Natural killer cell (primary cell): ENCODE results near the gene USP9X. TPM values are rescaled to one million over a fixed set of nuclear protein-coding genes. Genes with fewer than 3 reads are reported as not detected.

Experiments
- ATAC-seq, 3 donors: fragments of 150-1000 bp in 2 of 3; fragments of 200-7000 bp in 1 of 3; cut with Tn5 transposase; 1 replicate in 1 of 3; 2 replicates in 2 of 3; pipeline ENCODE4 v1.10.0; 2021; ENCODE audit warnings: mild to moderate bottlenecking in 2 of 3, moderate library complexity in 2 of 3
- DNase-seq, 2 donors: peaks; one replicate each; pipeline versions ENCODE4 v3.0.0 to v3.0.0-alpha.2; 2013 to 2021; ENCODE audit warnings: mixed read lengths in 1 of 2
- H3K27ac ChIP-seq: one replicate; pipeline ENCODE4 v1.5.1; 2013; ENCODE audit warnings: mild to moderate bottlenecking, low read length
- H3K27me3 ChIP-seq: one replicate; pipeline ENCODE4 v1.6.1; 2013; ENCODE audit warnings: low read length; ENCODE audit not compliant: control insufficient read depth, insufficient read depth
- H3K36me3 ChIP-seq: one replicate; pipeline ENCODE4 v1.6.1; 2013; ENCODE audit warnings: low read length; ENCODE audit not compliant: control insufficient read depth, insufficient read depth
- H3K4me1 ChIP-seq: one replicate; pipeline ENCODE4 v1.6.1; 2013; ENCODE audit warnings: low read length; ENCODE audit not compliant: control insufficient read depth, insufficient read depth
- H3K4me3 ChIP-seq: one replicate; pipeline ENCODE4 v1.5.1; 2013; ENCODE audit warnings: low read length
- H3K9me3 ChIP-seq: one replicate; pipeline ENCODE4 v1.6.1; 2013; ENCODE audit warnings: low read length; ENCODE audit not compliant: control insufficient read depth, insufficient read depth
- H3K27ac Mint-ChIP-seq, 2 donors: one replicate each; pipeline ENCODE4 v1.8.0; 2022; ENCODE audit warnings: mild to moderate bottlenecking in 2 of 2, mixed read lengths in 2 of 2, moderate library complexity in 1 of 2
- H3K27me3 Mint-ChIP-seq, 2 donors: one replicate each; pipeline ENCODE4 v1.8.0; 2022; ENCODE audit warnings: low read depth in 2 of 2, mixed read lengths in 2 of 2
- H3K36me3 Mint-ChIP-seq: one replicate; pipeline ENCODE4 v1.8.0; 2022; ENCODE audit warnings: mixed read lengths
- H3K4me1 Mint-ChIP-seq, 2 donors: one replicate each; pipeline ENCODE4 v1.8.0; 2022; ENCODE audit warnings: mixed read lengths in 2 of 2
- H3K4me3 Mint-ChIP-seq: one replicate; pipeline ENCODE4 v1.8.0; 2022; ENCODE audit warnings: mild to moderate bottlenecking, moderate library complexity, mixed read lengths
- H3K9me3 Mint-ChIP-seq, 2 donors: one replicate each; pipeline ENCODE4 v1.8.0; 2022; ENCODE audit warnings: mixed read lengths in 2 of 2
- CTCF ChIP-seq: fragments of 200-600 bp; IDR thresholded peaks from one replicate; pipeline ENCODE4 v1.8.0; 2022; ENCODE audit warnings: antibody characterized with exemption
- WGBS: methylation state at CpG from one replicate; pipeline ENCODE4 v1.1.7; 2013; ENCODE audit warnings: missing lambda C conversion rate; ENCODE audit not compliant: insufficient coverage; 5-methylcytosine and 5-hydroxymethylcytosine counted together
- intact Hi-C: fragments of 100-400 bp; cut with micrococcal nuclease; formaldehyde crosslinking; loops from one replicate; pipeline ENCODE4 v1.14.2; 2022
- total RNA-seq, 4 donors: library from RNA; stranded (reverse); fragments of 120-200 nt in 1 of 4; gene quantifications; one replicate each; pipeline versions ENCODE4 v1.2.3 to v1.2.4, GENCODE V29; 2013 to 2022

The USP9X gene
- total RNA-seq, 3 donors from 2014 or later (not counting 1 experiment from before 2014, with no cell fraction given), result 76.3 to 87.4 (median 81.9) TPM

GRCh38 chrX:41064018-41064417, 21.2 kb upstream of the USP9X start:
- Mint-ChIP-seq H3K27ac (no peak overlapping the region), H3K4me1 (no peaks in the 10 kb centered on the region), H3K27me3 (peaks cover 0 to 32% of the 10 kb centered on the region in 2 donors), H3K9me3 (no peaks in the 10 kb centered on the region), H3K36me3 (no peaks in the 10 kb centered on the region), H3K4me3 (no peak overlapping the region)
- Histone ChIP-seq H3K4me3 (no peak overlapping the region), H3K27ac (no peak overlapping the region), H3K27me3 (no peaks in the 10 kb centered on the region), H3K36me3 (no peaks in the 10 kb centered on the region), H3K9me3 (no peaks in the 10 kb centered on the region), H3K4me1 (no peaks in the 10 kb centered on the region)
- no CpG with 5 or more reads among the region's 5 CpGs for WGBS
- ATAC-seq, result no peak
- DNase-seq, result no peak
- no peak for TF ChIP-seq CTCF
- intact Hi-C loops, result no loop called here

- Histone ChIP-seq H3K9me3 (no peaks in the 10 kb centered on the region), H3K27ac (no peak overlapping the region), H3K36me3 (no peaks in the 10 kb centered on the region), H3K4me1 (no peaks in the 10 kb centered on the region), H3K4me3 (no peak overlapping the region), H3K27me3 (no peaks in the 10 kb centered on the region)
- Mint-ChIP-seq H3K4me1 (no peaks in the 10 kb centered on the region), H3K9me3 (no peaks in the 10 kb centered on the region), H3K27me3 (peaks cover 0 to 31% of the 10 kb centered on the region in 2 donors), H3K36me3 (no peaks in the 10 kb centered on the region), H3K27ac (no peak overlapping the region), H3K4me3 (no peak overlapping the region)
- DNase-seq (no peak), ATAC-seq (no peak)
- TF ChIP-seq CTCF, result no peak
- intact Hi-C loops, result no loop called here
- no CpG with 5 or more reads among the region's 1 CpG for WGBS
Measured at GRCh38 chrX:41066391-41066790, 18.9 kb upstream of the USP9X start.

GRCh38 chrX:41066969-41067368, 18.3 kb upstream of the USP9X start:
- no peak overlapping the region for H3K4me3 Mint-ChIP-seq
- ATAC-seq (no peak), DNase-seq (no peak)
- H3K4me1 ChIP-seq, result no peaks in the 10 kb centered on the region
- WGBS, result 91% methylated on average over 1 of the region's 1 CpG
- H3K4me1 Mint-ChIP-seq, result no peaks in the 10 kb centered on the region
- no peak overlapping the region for H3K4me3 ChIP-seq
- intact Hi-C loops, result no loop called here
- TF ChIP-seq CTCF, result no peak
- no peaks in the 10 kb centered on the region for H3K9me3 ChIP-seq
- no peaks in the 10 kb centered on the region for H3K36me3 Mint-ChIP-seq
- H3K9me3 Mint-ChIP-seq, result no peaks in the 10 kb centered on the region
- H3K27ac ChIP-seq, result no peak overlapping the region
- H3K27me3 ChIP-seq, result no peaks in the 10 kb centered on the region
- H3K27ac Mint-ChIP-seq, result no peak overlapping the region
- H3K27me3 Mint-ChIP-seq, result peaks cover 0 to 29% of the 10 kb centered on the region in 2 donors
- no peaks in the 10 kb centered on the region for H3K36me3 ChIP-seq

- H3K9me3 Mint-ChIP-seq, result no peaks in the 10 kb centered on the region
- Histone ChIP-seq H3K4me3 (no peak overlapping the region), H3K36me3 (no peaks in the 10 kb centered on the region), H3K9me3 (no peaks in the 10 kb centered on the region), H3K27me3 (no peaks in the 10 kb centered on the region), H3K4me1 (no peaks in the 10 kb centered on the region), H3K27ac (no peak overlapping the region)
- TF ChIP-seq CTCF, result no peak
- no peaks in the 10 kb centered on the region for H3K36me3 Mint-ChIP-seq
- H3K27me3 Mint-ChIP-seq, result peaks cover 0 to 28% of the 10 kb centered on the region in 2 donors
- ATAC-seq (no peak), DNase-seq (no peak)
- no peak overlapping the region for H3K4me3 Mint-ChIP-seq
- intact Hi-C loops, result no loop called here
- H3K27ac Mint-ChIP-seq, result no peak overlapping the region
- WGBS, result 94% methylated on average over 3 of the region's 5 CpGs
- no peaks in the 10 kb centered on the region for H3K4me1 Mint-ChIP-seq
Measured at GRCh38 chrX:41067721-41068120, 17.5 kb upstream of the USP9X start.
